NCI-H524 treated with DMSO at 0.1 percent for 48 hours (cell line): ENCODE data around the gene SH3BGRL2.

Source experiments
- DNase-seq: peaks from one replicate; lab custom pipeline; 2025; lab: John Stamatoyannopoulos, UW

The SH3BGRL2 gene

DNA sequence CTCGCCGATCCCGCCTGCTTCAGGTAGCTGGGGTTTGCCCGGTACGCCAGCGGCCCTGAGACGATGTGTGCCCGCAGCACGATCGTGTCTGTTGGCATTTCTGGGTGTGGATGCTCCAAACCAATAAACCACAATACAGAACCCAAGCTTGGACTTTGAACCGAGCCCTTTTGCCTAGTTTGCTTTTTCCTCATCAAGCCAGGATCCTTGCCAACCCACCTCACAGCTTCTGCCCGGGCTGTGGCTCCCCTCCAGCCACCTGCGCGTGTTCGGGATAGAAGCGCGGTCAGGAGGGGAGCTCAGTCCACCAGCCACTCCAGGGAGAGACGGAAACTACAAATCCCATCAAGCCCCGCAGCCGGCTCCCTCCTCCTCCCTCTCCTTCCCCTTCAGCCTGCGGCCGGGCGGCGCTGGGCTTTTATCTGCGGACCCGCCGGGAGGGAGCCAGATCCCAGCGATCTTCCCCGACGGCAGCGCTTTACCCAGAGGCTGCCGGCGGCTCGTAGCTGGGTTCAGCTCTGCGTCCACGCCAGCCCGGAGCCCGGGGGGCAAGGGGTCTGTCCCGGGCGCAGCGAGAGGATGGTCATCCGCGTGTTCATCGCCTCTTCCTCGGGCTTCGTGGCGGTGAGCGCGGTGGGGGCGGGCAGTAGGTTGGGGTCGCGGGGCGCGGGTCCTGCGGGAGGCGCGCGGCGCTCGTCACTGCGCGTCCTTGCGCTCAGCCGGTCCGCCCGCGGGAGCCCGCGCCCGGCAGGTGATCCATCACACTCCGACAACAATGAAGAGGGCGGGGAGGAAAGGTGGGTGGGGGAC is at the start of gene SH3BGRL2:
Gene SH3BGRL2, plus strand, starts transcription at position 447 of the 810 bp plus-strand sequence. Its CDS starts 133 bp downstream, at position 580.
- no peak for DNase-seq

- no peak for DNase-seq
Observed at GRCh38 chr6:79584332-79584731, 46.8 kb upstream of the SH3BGRL2 start.

DNA sequence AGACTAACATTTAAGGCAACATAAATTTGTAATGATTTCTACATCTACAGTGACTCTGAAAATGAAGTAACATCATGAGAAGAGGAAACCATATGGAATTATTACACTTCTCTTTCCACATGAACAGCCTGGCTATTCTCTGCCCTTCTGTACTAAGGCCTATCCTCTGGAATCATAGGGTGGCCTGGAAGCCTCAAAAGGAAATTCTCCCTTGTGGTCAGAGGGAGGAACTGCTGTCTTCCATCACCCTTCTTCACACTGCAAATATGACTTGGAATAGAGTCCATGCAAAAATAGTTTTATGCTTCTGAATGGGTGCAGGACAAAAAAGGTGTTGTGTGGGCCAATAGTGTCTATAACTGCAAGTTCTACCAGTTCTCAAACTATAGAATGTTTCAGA is 44.6 kb upstream of the SH3BGRL2 start:
- no peak for DNase-seq

DNA sequence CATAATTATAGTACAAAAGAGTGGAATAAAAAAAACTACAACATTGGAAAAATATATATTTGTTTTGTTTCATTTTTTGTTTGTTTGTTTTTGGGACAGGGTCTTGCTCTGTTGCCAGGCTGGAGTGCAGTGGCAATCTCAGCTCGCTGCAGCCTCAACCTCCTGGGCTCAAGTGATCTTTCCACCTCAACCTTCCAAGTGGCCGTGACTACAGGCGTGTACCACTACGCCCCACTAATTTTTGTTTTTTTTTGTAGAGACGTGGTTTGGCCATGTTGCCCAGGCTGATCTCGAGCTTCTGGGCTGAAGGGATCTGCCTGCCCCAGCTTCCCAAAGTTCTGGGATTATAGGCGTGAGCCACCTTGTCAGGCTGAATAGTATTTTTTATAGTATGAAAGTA is 41.4 kb upstream of the SH3BGRL2 start:
- no peak for DNase-seq

DNA sequence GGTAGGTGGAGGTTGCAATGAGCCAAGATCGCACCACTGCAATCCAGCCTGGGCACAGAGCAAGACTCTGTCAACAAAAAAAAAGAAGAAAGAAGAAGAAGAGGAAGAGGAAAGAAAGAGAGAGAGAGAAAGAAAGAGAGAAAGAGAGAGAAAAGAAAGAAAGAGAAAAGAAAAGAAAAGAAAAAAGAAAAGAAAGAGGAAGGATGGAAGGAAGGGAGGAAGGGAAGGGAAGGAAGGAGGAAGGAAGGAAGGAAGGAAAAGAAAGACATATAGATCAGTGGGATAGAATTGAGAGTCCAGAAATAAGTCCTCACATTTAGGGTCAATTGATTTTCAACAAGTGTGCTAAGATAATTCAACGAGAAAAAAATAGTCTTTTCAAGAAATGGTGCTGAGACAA is 34.0 kb upstream of the SH3BGRL2 start:
- no peak for DNase-seq

DNA sequence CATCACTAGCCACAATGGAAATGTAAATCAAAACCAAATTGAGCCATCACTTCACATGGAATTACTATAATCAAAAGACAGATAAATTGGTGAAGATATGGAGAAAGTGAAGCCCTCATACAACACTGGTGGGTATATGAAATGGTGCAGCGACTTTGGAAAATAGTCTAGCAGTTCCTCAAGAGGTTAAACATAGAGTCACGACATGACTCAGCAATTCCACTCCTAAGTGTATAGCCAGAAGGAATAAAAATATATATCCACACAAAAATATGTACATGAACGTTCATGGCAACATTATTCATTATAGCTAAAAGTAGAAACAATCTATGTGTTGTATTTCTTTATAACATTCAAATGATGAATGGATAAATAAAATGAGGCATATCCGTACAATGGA is 33.1 kb upstream of the SH3BGRL2 start:
- DNase-seq: no peak

DNA sequence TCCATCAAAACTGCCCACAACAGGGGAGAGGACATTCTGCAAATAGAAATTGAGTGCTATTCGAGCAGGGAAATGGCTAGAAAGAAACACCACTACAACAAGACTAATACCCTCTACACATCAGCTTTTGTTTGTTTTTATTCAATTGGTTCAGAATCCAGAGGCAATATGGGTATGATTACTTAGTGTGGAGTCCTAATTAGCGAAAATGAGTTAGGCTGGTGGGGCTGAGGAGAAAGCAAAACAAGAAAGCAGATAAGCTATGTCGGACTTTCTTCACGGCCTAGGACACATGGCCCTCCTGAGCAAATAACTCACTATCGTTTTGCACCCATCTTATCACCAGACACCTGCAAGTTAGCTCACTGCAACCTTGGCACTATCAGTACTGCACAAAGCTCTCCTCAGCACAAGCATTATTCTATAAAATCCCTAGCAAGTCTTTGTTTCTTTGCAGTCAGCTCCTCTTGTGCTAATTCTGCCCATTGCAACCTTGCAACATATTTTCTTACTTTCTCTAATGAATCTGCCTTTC is 31.3 kb upstream of the SH3BGRL2 start:
- no peak for DNase-seq

DNA sequence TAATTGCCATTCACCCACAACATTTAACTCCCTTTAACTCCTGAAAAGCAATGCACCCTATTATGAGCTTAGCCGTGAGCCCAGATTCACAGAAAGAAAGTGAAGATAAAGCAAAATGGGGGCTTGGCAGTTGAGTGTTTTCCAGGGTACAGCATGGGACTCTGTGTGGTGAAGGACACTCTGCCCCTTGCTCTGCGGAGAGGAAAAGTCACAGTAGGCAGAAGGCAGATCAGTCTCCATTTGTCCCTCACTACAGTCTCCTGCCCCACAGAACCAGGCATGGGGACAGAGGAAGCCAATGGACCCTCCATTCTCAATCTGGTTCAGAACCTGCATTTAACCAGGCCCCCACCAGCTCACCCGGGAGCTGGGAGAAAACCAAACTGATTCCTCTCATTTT is 30.8 kb upstream of the SH3BGRL2 start:
- DNase-seq: no peak

GRCh38 chr6:79600812-79601609 is 30.1 kb upstream of the SH3BGRL2 start:
- DNase-seq: no peak

DNA sequence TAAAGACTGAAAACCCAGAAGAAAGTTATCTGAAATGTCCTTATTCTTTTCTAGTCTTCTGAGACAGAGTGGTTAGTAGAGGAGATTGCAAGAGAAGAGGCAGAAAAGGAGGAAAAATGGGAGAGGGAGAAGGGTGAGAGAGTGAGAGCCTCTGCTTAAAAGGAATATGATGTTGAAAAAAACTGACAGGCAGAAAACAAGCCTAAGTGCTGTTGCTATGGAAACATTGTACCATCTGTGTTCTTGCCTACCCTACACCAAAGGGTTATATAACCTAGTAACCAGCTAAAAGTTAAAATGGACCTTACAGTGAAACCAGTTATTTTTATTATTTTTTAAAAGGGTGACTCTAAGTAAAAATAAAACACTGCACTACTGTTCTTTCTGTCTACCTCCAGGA is 28.3 kb upstream of the SH3BGRL2 start:
- DNase-seq: peak; percentile 44

- no peak for DNase-seq
Observed at GRCh38 chr6:79604583-79605037, 26.5 kb upstream of the SH3BGRL2 start.

GRCh38 chr6:79605061-79605460 is 26.1 kb upstream of the SH3BGRL2 start:
- DNase-seq: no peak

DNA sequence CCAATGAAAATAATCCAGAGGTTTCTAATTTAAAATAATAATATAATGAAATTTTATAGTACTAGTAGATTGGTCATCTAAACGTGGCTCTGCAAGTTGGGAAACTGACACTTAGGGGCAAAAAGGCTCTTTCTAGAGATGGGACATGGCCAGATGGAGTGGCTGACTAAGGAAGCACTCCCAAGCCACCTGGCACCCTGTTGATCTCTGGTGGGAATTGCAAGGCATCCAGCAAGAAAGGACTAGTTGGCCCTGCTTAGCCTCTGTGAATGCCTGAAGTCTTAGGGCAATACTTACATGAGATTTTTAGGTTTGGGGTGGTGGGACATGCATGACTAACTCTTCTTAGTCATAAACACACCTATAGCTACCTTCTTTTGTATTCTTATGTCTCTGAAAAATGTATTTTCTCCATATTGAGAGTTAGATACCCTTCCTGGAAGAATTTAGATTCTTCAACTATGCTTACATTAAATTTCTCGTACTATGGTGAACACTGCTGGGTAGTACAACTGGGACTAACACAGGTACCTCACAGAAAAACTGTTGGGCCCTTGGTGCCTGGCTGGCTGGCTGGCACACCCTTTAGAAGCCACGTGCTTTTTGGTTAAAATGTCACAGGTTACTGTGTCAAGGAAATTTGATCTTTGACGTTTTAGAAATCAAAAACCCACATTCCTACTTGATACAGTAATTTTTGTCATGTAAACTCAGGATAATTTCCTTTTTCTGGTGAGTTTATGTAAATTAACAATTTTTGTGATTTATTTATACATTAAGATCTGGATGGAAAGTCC is 25.0 kb upstream of the SH3BGRL2 start:
- no peak for DNase-seq

- no peak for DNase-seq
Observed at GRCh38 chr6:79607000-79607399, 24.1 kb upstream of the SH3BGRL2 start.

DNA sequence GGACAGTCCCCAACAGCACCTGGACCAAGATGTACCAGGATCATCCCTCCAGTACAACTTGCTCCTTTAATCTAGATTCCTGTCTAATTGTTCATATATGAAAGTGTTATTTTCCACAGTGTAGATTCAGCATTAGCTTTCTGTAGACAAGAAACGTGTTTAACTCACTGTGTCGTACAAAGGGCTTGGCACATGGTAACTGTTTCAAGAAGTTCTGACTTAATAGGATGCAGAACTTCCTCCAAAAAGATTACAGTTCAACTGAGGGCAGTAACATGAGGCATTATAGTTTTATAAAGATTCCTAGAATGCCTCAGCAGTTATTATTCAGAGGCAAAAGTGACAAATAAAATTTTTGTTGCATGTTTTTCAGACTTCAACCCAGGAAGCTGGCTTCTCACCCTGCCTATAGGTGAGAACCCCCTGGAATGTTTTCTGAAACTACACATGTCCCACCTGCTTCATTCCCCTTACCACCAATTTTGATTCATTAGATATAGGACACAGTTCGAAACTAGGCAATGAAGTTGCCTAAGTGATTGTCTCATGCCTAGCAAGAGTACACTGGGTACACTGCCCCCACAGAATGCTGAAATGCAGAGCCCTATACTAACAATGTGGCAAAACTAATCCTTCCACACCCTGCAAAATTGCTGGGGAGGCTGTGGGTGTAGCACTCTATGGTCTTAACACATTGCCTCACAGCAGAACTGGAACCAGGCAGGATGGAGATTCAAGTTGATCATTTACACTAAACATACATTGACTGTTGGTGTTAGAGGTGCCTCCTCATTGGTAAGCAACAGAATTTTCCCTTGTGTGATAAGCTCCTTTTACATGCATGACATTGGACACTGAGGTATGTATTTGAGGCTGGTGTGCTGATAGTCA is 22.6 kb upstream of the SH3BGRL2 start:
- no peak for DNase-seq

GRCh38 chr6:79609225-79609595 is 21.9 kb upstream of the SH3BGRL2 start:
- DNase-seq: no peak

GRCh38 chr6:79610306-79611009 is 20.7 kb upstream of the SH3BGRL2 start:
- no peak for DNase-seq

- DNase-seq: no peak
Observed at GRCh38 chr6:79612457-79612856, 18.7 kb upstream of the SH3BGRL2 start.

DNA sequence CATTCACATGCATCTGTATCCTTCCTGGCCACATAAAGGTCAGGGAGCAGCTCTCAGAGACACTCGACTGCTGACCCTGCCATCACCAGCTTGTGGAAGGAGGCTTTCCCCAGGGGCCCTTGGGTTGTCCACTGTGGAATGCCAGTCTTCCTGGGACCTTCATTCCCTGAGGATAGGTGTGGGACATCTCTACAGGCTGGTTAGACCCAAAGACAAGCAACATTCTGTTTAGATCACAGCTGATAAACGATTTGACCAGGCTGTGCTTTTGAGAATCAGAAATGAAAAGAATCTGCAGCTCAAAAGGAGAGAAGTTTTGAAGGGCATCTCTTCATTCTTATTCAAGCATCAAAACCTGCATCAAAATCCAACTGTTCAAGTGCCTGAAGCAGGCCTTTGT is 18.2 kb upstream of the SH3BGRL2 start:
- no peak for DNase-seq

DNA sequence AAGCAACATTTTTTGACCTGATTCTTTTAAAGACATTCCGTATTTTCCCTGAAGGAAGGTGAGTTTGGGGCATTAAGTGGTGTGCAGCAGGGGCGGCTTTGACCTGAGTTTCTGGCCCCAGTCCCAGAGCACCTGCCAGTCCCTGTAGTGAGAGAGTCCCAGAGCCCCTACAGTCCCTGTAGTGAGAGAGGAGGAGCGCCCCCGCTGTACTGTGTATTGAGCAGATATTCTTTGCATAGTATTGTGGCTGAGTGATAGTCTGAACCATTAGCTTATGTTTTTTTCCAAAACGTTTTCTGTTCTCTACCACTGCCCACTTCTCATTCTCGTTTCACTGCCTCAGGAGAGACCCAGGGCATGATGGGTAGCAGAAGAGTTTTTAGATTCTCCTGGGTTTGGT is 17.2 kb upstream of the SH3BGRL2 start:
- DNase-seq: no peak
